ELF-1 (cell line): ENCODE results near the gene CFAP65.
A peak's percentile ranks its signal among the peaks of the same experiment; 100 is the strongest.

Experiments
- DNase-seq: peaks from one replicate; pipeline ENCODE4 v3.0.0-alpha.2; 2016; ENCODE audit warnings: low read depth, low spot score

Gene CFAP65

GRCh38 chr2:219059725-219060682 lies 18.7 kb upstream of the CFAP65 start:
- DNase-seq = peak; percentile 34

- DNase-seq = peak; percentile 29
These were observed 18.0 kb upstream of the CFAP65 start for GRCh38 chr2:219059375-219059724.

- DNase-seq = peak; percentile 37
These were observed 17.4 kb upstream of the CFAP65 start for GRCh38 chr2:219058541-219059374.

- peak; percentile 82 for DNase-seq
These were observed 16.6 kb upstream of the CFAP65 start for GRCh38 chr2:219057709-219058540.

GRCh38 chr2:219056896-219057708 lies 15.8 kb upstream of the CFAP65 start:
- no peak for DNase-seq

GRCh38 chr2:219056176-219056895 lies 15.0 kb upstream of the CFAP65 start:
- no peak for DNase-seq

GRCh38 chr2:219054956-219055903 lies 13.9 kb upstream of the CFAP65 start:
- DNase-seq = no peak

GRCh38 chr2:219049282-219049681 lies 8.0 kb upstream of the CFAP65 start:
- no peak for DNase-seq

GRCh38 chr2:219045937-219046550 lies 4.7 kb upstream of the CFAP65 start:
- peak; percentile 83 for DNase-seq

- no peak for DNase-seq
These were observed 1.4 kb upstream of the CFAP65 start for GRCh38 chr2:219042750-219043149.

- no peak for DNase-seq
These were observed 841 bp upstream of the CFAP65 start for GRCh38 chr2:219042157-219042556.

GRCh38 chr2:219038600-219038999 lies 2.7 kb downstream of the CFAP65 start:
- no peak for DNase-seq

GRCh38 chr2:219037783-219038499 lies 3.4 kb downstream of the CFAP65 start:
- no peak for DNase-seq

- no peak for DNase-seq
These were observed 5.4 kb downstream of the CFAP65 start for GRCh38 chr2:219035942-219036341.

- DNase-seq = no peak
These were observed 6.5 kb downstream of the CFAP65 start for GRCh38 chr2:219034823-219035222.

- DNase-seq = no peak
These were observed 9.1 kb downstream of the CFAP65 start for GRCh38 chr2:219032051-219032745.

GRCh38 chr2:219031005-219031738 lies 10.1 kb downstream of the CFAP65 start:
- no peak for DNase-seq
